ENCODE data around the gene SMIM7.
"Not testable (repeated sequence)": the region's sequence is repeated elsewhere in the genome, so short reads cannot be mapped to it uniquely, and the experiment has no call there.

Gene SMIM7

DNA sequence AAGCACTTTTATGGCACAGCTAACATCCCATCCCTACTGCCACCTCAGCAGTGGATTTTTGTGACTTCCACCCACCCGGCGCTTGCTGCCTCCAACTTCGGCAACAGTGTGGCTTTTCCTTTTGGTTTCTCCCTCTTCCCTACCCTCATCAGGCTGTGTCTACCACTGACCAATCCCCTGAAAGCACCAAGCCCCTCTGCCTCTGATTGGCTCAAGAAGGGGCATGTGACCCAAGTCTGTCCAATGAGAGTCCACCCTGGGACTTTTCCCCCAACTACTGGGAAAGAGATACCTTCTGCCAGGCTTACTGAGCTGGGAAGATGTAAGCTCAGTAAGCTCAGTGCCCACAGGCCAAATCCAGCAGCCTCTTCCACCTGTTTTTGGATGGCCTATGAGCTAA lies 5.8 kb downstream of the SMIM7 start:
- DNase-seq, result no peak

GRCh38 chr19:16652854-16653253 lies 7.1 kb downstream of the SMIM7 start:
- DNase-seq, result no peak

DNA sequence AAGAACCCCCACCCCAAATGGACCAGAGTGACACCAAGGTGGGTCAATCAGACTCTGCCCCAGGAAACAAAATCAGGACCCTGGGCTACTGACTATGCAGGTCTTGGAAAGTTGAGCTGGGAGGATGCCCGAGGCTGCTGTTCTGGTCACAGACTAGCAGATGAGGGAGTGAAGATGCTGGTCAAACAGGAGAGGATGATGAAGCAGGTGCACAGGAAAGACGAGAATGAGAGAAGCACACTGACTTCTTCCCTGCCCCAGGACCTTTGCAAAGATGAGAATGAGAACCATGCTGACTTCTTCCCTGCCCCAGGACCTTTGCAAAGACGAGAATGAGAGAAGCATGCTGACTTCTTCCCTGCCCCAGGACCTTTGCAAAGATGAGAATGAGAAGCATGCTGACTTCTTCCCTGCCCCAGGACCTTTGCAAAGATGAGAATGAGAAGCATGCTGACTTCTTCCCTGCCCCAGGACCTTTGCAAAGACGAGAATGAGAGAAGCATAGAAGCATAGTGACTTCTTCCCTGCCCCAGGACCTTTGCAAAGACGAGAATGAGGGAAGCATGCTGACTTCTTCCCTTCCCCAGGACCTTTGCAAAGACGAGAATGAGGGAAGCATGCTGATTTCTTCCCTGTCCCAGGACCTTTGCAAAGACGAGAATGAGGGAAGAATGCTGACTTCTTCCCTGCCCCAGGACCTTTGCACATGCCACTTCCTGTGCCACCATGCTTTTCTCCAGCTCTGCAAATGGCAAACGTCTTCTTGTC lies 8.3 kb downstream of the SMIM7 start:
- not testable (repeated sequence) for DNase-seq

DNA sequence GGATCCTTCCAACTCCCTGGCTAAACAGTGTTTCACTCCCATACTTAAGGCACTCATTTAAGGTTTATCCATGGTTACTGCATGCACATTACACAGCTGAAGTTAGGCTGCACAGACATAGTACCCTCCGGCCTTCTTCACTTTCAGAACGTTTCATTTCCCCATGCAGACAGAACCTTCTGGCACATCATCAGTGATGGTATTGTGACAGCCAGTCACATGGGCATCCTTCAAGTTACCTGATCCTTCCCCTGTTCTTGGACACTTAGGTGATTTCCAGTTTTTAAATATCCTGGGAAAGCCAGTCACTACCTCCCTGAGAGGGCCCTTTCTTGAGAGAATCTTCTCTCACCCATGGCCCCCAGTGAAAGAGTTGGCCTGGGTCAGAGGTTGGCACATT lies 9.1 kb downstream of the SMIM7 start:
- no peak for DNase-seq

- DNase-seq, result no peak
Measured at GRCh38 chr19:16649734-16650133, 10.2 kb downstream of the SMIM7 start.

- no peak for DNase-seq
Measured at GRCh38 chr19:16645140-16645539, 14.8 kb downstream of the SMIM7 start.

- no peak for DNase-seq
Measured at GRCh38 chr19:16641695-16642094, 18.2 kb downstream of the SMIM7 start.

DNA sequence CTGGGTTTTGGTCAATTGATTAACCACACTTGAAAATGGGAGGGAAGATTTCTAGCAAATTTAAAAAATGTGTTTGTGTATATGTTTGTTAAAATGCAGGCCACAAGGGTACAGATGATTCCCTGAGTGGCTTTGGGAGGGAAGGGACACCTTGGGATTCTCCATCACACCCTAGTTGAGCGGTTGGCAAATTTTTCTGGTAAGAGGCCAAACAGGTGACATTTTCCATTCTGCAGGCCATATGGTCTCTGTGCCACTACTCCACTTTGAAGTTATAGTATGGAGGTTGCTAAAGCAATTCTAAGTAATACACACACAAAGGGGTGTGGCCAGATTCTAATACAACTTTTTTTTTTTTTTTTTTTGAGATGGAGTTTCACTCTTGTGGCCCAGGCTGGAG lies 19.0 kb downstream of the SMIM7 start:
- DNase-seq, result no peak

DNA sequence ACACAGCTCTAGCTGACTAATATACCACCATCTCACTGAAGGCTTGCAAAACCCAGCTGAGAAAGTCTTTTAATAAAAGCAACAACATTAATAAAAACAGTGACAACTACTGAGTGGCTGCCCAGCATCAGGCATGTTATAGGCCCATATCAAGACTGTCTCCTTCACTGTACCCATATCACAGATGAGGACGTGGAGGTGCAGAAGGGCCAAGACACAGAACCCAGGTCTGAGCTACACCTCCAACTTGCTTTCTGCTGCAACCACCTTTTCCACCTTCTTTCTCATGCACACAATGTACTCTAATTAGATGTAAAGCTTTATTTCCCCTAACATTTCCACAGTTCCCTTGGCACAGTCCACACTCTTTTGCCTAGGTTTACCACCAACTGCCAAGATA lies 21.3 kb downstream of the SMIM7 start:
- DNase-seq, result no peak

DNA sequence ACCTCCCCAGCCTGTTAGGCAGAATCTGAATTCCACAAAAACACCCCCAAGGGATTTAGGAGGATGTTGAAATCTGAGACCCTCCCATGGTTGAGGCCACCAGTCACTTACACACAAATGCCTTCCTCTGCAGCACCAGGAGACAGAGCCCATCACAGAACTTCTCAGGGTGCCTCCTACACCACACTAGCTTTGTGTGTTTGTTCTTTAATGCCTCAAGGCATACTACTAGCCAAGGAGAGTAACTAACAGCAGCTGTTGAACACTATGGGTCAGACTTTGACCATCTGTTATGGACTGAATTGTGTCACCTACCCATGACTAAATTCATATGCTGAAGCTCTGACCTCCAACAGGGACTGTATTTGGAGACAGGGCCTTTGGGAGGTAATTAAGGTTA lies 22.4 kb downstream of the SMIM7 start:
- DNase-seq, result no peak

GRCh38 chr19:16631465-16631864 lies 28.5 kb downstream of the SMIM7 start:
- DNase-seq, result no peak

DNA sequence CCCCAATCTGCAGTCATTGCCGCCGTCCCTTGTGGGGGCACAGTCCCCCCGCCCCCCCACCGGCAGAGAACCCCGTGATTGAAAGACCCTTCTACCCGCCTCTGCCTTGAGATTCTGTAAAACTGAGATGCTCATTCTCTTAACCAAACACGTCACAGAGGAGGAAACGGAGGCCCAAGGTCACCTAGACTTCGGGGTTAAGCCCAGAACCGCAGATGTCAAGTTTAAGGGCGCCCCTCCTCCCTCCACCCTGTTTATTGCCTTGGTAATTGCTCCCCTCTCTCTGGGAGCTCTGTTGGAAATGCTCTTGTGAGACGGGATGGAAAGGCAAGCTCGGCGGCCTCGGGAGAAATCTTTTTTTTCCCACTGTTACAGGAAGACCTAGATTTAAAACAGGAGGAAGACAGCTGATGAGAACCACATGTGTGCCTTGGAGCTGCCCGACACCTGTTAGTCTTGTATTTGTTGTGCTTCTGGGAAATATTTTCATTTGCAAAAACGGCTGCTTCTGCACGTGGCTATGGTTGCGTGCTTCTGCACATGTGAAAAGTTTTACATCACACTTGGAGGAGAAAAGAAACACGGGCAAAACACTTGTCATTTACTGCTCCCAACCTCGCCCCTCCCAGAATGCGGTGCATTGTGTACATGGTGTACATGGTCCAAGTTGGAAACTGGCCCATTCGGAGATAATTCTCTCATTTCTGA lies 30.8 kb downstream of the SMIM7 start:
- no peak for DNase-seq

- DNase-seq, result peak; percentile 96
Measured at GRCh38 chr19:16628183-16628983, 31.6 kb downstream of the SMIM7 start, which contains the start of gene MED26. Gene MED26 (minus strand): TSS chr19:16628204. CDS start chr19:16627943, 261 bp downstream.

GRCh38 chr19:16627928-16628182 lies 32.1 kb downstream of the SMIM7 start:
- no peak for DNase-seq

DNA sequence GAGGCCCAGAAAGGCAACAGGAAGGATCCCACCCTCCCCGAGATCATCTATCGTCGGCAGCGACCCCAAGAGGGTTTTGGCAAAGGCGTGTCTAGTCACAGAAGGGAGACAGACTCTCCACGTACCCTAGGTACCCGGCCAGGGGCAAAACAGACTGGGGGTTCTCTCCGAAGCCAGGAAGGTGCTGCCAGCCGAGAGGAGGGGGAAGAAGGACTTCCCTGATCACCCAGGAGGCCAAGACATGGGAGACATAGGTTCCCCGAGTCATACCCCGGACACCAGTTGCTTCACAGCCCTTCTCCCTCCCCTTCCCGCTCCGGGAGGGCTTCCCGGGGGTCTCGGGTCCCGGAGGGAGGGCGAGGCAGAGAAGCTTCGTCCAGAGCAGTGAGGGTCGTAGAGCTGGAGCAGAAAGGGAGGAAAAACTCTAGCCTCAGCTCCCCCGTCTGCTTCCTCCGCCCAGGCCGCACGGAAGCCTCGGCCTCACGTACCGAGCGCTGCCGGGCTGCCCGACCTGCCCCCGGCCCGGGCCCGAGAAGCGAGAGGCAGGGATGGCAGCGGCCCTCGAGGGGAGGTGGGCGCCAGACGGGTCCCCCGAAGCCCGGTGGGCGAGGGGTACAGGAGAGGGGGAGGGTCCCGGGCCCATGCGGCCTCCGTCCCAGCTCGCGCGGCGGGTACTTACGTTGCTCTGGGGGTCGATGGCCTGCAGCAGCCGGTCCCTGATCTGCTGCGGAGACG lies 32.6 kb downstream of the SMIM7 start:
- DNase-seq, result no peak

- DNase-seq, result peak; percentile 10
Measured at GRCh38 chr19:16626796-16627192, 33.1 kb downstream of the SMIM7 start.

GRCh38 chr19:16625163-16625958 lies 34.6 kb downstream of the SMIM7 start:
- no peak for DNase-seq

GRCh38 chr19:16624236-16624635 lies 35.7 kb downstream of the SMIM7 start:
- no peak for DNase-seq

- DNase-seq, result no peak
Measured at GRCh38 chr19:16623576-16623975, 36.4 kb downstream of the SMIM7 start.

DNA sequence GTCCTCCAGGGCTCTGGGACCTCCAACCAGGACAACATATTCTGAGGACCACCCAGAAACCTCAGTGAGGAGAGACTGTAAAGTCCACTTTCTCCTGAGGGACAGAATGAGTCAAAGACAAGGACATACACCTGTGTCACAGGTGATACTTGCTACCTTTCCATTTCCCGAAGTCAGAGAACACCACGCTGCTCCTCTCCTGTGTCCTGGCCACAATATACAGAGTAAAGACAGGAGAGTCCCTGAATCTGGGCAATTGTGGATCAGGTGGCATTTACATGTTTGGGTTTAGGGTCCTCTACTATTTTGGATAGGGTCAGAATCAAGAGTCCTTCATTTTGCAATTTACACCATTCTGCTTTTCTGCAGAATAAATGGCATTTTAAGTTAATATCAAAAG lies 36.9 kb downstream of the SMIM7 start:
- no peak for DNase-seq

DNA sequence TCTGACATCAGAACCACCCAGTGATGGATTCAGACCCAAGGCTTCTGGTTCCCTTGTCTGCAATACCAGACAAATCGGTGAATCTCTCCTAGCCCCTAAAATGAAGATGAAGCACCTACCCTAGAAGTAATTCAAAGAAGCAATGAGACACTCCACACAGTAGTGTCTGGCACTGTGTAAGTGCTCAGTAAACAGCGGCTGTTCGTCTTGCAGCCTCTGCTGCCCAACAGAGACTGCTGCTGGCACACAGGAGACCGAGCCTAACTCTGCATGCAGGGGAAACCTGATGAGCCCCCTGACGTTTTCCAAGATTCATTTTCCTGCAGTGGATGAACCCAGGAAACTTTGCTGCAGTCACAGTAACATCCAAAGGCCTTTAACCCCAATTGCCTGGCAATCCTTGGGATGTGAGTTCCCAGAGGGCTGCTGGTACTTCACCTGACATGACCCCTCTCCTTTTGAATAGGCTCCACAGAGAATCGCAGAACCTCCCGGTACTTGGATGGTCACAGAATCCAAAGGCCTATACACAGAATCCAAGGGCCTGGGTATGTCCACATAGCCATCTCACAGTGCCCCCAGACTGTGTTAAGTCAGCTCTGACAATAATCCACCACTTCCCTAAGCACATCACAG lies 38.7 kb downstream of the SMIM7 start:
- DNase-seq, result no peak

GRCh38 chr19:16620584-16620983 lies 39.4 kb downstream of the SMIM7 start:
- DNase-seq, result no peak
